ENCODE data around the gene LHFPL2. TPM values are rescaled to one million over a fixed set of nuclear protein-coding genes. Genes with fewer than 3 reads are reported as not detected.

LHFPL2 gene
- total and polyA plus RNA-seq, 10 donors = 4.8 to 14.6 (median 9.3) TPM

- no peaks in the 10 kb centered on the region for H3K9me3 ChIP-seq
- no peaks in the 10 kb centered on the region for H3K27me3 ChIP-seq (replicated peaks in 1 of 7)
- no peak for DNase-seq
- peaks cover 0 to 32% (median 15%) of the 10 kb centered on the region in 6 donors for H3K4me1 ChIP-seq
- intact Hi-C loops (cut with DNase I; ENCODE audit: low total_unique reads) = no loop called here
- peaks cover 0 to 10% (median 0%) of the 10 kb centered on the region in 6 donors for H3K36me3 ChIP-seq
- WGBS, 5 donors = 95 to 100% (median 95%) methylated on average over 1 of the region's 1 CpG
- no peak overlapping the region for H3K4me3 ChIP-seq
- H3K27ac ChIP-seq = no peak overlapping the region
- no peak for TF ChIP-seq POLR2AphosphoS5 (IDR thresholded peaks at IDR 0.05)
- TF ChIP-seq POLR2A (IDR thresholded peaks at IDR 0.05) = no peak
- no peak for TF ChIP-seq CTCF (IDR thresholded peaks at IDR 0.05 in 8 of 11, conservative IDR thresholded peaks at IDR 0.05 in 3 of 11)
Measured at GRCh38 chr5:78636682-78637081, 11.9 kb downstream of the LHFPL2 start.

GRCh38 chr5:78634634-78635033, 13.9 kb downstream of the LHFPL2 start:
- Histone ChIP-seq H3K36me3 (peaks cover 0 to 23% (median 0%) of the 10 kb centered on the region in 6 donors), H3K27me3 (replicated peaks in 1 of 7) (no peaks in the 10 kb centered on the region), H3K4me1 (peaks cover 0 to 32% (median 15%) of the 10 kb centered on the region in 6 donors), H3K4me3 (no peak overlapping the region), H3K9me3 (no peaks in the 10 kb centered on the region), H3K27ac (no peak overlapping the region)
- intact Hi-C loops (cut with DNase I; ENCODE audit: low total_unique reads) = no loop called here
- WGBS, 5 donors = 86 to 96% (median 89%) methylated on average over 3 of the region's 3 CpGs
- TF ChIP-seq POLR2A (IDR thresholded peaks at IDR 0.05) = no peak
- TF ChIP-seq CTCF (IDR thresholded peaks at IDR 0.05 in 8 of 11, conservative IDR thresholded peaks at IDR 0.05 in 3 of 11) = no peak
- TF ChIP-seq POLR2AphosphoS5 (IDR thresholded peaks at IDR 0.05) = no peak
- DNase-seq = no peak

GRCh38 chr5:78634229-78634628, 14.3 kb downstream of the LHFPL2 start:
- Histone ChIP-seq H3K9me3 (no peaks in the 10 kb centered on the region), H3K27me3 (replicated peaks in 1 of 7) (no peaks in the 10 kb centered on the region), H3K4me3 (no peak overlapping the region), H3K27ac (no peak overlapping the region), H3K4me1 (peaks cover 0 to 32% (median 15%) of the 10 kb centered on the region in 6 donors), H3K36me3 (peaks cover 0 to 23% (median 0%) of the 10 kb centered on the region in 6 donors)
- TF ChIP-seq POLR2AphosphoS5 (IDR thresholded peaks at IDR 0.05) = no peak
- no peak for TF ChIP-seq POLR2A (IDR thresholded peaks at IDR 0.05)
- TF ChIP-seq CTCF (IDR thresholded peaks at IDR 0.05 in 8 of 11, conservative IDR thresholded peaks at IDR 0.05 in 3 of 11) = no peak
- WGBS, 5 donors = 72 to 79% (median 74%) methylated on average over 5 of the region's 5 CpGs
- DNase-seq = no peak
- intact Hi-C loops (cut with DNase I; ENCODE audit: low total_unique reads) = no loop called here

GRCh38 chr5:78633700-78634099, 14.9 kb downstream of the LHFPL2 start:
- Histone ChIP-seq H3K4me3 (no peak overlapping the region), H3K27ac (no peak overlapping the region), H3K27me3 (replicated peaks in 1 of 7) (no peaks in the 10 kb centered on the region), H3K4me1 (peaks cover 0 to 27% (median 13%) of the 10 kb centered on the region in 6 donors), H3K36me3 (peaks cover 0 to 23% (median 0%) of the 10 kb centered on the region in 6 donors), H3K9me3 (no peaks in the 10 kb centered on the region)
- WGBS, 5 donors = 65 to 73% (median 71%) methylated on average over 2 of the region's 2 CpGs
- no peak for DNase-seq
- intact Hi-C loops (cut with DNase I; ENCODE audit: low total_unique reads) = no loop called here
- TF ChIP-seq POLR2A (IDR thresholded peaks at IDR 0.05) (no peak), POLR2AphosphoS5 (IDR thresholded peaks at IDR 0.05) (no peak), CTCF (IDR thresholded peaks at IDR 0.05 in 8 of 11, conservative IDR thresholded peaks at IDR 0.05 in 3 of 11) (no peak)

Data from spleen (tissue), 11 donors.